DMS53 treated with DMSO at 0.1 percent for 48 hours (cell line): ENCODE data around the gene TRPC3.

Experiments used
- DNase-seq: peaks from one replicate; lab custom pipeline; 2025; ENCODE audit not compliant: unreplicated experiment; lab: John Stamatoyannopoulos, UW

TRPC3 gene

DNA sequence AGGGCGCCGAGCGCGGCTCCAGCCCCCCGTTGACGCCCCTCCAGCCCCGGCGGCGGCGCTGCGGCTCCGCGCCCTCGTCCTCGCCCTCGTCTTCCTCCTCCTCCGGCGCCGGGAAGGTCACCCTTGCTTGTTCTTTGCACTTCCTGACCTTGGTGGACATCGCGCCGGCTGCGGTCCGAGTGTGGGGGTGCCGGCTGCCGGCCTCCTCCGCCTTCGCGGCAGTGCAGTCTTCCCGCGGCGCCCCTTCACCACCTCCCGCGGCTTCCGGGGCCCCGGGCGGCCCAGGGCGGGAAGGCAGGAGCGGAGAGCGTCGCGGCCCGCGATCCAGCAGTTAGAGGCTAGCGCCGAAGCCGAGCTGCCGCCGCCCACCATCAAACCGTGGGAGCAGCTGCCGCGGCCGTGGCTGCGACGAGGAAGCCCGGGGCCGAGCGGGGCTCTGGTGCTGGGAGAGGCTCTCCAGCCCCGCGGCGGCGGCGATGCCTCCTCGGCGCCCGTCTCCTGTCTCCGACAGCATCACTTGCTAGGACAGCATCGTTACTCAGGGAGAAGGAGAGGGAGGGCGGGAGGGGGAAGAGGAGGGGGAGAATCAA is at the start of gene TRPC3:
Gene TRPC3 (minus strand): TSS at position 540 of the 590 bp plus-strand sequence. CDS start 380 bp downstream, at position 160.
- no peak for DNase-seq

DNA sequence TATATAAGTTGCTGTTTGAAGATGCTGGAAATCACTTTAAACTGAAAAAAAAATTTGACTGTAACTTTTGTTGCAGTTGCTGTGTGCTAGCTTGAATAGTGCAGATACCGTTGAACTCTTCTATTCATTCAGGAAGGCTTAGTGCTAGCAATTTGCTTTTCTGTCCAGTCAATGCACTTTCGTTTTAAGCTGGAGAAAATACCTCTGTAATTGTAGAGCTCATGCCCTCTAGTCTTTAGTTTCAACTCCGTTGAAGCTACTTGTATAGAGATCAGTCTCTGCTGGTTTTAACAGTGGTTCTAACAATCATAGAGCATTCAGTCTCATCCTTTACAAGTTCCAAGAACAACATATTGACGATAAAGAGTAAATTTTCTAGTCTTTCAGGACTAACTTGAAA is 49.0 kb upstream of the TRPC3 start:
- no peak for DNase-seq

DNA sequence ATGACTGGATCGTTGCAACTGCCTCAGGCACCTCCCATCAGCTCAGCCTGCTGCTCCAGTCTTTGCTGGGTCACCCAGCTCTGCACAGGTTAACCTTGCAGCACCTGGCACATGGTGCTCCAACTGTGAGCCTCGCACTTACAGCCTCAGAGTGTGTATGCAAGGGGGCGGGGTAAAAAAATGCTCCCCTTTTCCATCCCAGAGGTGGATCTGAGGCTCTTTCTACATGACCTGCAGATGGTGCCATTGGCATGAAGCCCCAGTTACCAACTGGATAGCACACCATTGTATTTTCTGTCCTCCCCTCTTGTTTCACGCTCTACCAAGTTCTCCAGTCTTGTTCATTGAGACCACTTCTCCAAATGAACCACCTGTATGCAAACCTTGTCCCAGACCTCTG is 46.2 kb upstream of the TRPC3 start:
- peak; percentile 13 for DNase-seq

DNA sequence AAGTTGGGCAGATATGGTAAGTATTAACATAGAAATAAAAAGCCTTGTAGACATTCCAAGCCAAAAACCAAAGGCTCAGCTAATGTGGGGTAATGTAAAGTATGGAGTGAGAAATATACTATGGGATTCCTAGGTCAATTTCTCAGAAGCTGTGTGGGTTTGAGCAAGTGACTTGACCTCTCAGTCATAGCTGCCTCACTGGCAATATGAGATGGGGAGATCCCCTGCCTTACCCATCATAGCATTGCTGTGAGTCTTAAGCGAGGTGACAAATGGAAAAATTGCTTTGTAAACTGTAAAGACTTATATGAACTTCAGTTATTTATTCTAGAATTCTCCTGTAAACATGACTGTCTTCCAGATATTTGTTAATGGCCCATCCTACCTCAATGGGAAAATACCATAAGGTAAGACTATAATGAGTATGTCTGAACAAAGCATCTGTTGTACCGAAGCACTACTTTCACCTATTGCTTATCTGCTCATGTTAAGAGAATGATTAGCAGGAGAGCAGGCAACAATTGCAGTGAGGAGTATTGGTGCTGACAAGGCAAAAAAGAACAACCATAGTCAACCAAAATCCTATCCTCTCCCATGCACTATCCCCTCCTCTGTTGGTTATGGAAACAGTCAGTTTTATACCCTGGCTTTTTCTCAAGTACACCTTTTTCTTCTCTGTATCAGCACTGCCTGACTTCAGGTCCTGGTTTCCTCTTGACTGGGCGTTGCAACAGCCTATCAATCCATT is 44.1 kb upstream of the TRPC3 start:
- DNase-seq: no peak

DNA sequence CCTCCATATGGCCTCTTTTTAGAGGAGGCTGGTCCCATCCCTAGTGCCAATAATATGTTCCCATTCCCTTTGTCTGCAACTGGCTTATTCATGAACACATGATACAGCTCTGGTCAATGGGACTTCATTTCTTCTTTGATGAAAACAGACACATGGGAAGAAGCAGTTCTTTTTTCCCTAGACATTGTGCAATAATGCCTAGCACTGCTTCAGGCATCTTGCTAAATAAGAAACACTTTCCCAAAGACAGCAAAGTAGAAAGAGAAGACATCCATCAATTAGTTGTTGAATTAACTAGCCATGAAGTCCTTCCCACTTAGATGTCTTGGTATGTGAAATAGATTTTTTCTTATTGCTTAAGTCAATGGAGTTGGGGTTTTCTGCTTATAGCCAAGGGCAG is 40.1 kb upstream of the TRPC3 start:
- DNase-seq: no peak

DNA sequence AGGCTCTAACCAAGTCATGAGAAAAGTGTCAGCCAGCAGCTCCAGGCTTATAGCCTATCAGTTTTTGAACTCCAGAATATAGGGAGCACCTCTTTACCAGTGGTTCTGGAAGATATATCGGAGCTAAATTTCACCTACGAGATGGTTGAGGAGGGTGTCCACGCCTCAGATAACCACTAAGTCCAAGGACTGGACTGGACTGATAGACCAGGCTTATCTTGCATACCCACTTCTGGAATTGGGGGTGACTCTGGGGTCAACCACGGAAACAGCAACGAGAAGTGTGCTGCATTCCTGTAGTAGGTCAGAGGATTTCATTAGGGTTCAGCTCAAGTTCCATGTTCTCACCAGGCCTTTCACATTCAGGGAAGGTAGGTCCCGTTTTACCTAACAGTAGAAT is 38.6 kb upstream of the TRPC3 start:
- DNase-seq: no peak

DNA sequence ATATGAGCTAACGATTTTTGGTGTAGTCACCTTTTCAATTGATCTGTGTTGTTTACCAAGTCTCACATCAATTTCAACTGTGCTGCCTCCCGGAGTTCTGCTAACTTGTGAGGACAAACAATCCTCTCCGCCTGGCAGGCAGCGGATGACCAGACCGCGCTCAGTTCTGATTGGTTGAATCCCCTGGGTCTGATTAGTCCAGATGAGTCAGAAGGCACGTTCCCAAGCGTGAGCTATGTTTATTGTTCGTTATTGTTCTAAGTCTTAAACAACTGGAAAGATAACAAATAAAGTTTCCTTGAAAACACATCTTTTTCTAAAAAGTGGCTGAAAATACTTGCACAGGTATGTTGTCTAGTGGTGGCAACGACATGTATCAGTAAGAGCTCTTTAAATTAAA is 37.9 kb upstream of the TRPC3 start:
- no peak for DNase-seq

DNA sequence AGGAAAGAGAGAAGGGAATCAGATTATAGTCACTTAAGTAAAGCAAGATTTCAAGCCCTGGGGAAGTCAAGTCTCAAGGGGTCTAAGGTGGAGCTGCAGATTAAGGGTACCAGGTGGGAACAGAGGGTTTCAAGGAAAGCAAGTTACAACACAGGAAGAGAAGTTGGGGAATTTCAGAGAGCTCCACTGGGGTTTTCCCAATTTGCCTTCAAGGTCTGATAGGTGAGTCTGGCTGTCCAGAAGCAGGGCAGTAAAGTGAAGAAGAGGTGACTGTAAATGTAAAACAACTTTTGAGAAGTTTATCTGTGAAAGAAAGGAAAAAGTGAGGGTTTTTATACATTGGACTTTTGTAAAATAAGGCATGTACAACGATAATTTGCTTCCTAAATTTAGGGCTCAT is 37.1 kb upstream of the TRPC3 start:
- no peak for DNase-seq

DNA sequence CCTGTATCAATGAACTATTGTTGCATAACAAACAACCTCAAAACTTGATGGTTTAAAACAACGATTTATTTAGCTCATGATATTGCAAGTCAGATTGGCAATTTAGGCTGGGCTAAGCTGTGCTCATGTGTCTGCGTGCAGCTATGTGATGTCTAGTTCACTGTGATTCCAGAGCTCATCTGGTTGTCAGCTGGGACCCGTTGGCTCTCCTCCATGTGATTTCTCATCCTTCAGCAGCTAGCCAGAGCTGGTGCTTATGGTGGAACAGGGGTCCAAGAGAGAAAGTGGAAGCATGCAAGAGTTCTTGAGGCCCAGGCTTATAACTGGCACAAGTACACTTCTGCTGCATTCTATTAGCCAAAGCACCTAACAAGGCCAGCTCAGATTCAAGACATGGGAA is 28.8 kb upstream of the TRPC3 start:
- no peak for DNase-seq

DNA sequence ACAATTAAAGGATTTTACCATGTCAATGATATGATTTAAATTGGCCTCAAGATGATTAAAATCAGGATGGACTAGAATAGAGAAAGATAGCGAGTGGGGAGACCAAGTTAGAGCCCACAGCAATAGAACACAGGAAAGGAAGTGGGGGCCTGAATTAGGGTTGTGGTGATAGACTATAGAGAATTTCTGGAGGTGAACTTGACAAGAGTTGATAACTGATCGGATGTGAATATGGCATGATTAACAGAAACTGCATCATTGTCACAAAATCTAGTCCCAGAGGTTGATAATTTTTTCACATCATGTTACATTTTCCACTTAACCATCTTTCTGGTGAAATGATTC is 26.3 kb upstream of the TRPC3 start:
- no peak for DNase-seq

DNA sequence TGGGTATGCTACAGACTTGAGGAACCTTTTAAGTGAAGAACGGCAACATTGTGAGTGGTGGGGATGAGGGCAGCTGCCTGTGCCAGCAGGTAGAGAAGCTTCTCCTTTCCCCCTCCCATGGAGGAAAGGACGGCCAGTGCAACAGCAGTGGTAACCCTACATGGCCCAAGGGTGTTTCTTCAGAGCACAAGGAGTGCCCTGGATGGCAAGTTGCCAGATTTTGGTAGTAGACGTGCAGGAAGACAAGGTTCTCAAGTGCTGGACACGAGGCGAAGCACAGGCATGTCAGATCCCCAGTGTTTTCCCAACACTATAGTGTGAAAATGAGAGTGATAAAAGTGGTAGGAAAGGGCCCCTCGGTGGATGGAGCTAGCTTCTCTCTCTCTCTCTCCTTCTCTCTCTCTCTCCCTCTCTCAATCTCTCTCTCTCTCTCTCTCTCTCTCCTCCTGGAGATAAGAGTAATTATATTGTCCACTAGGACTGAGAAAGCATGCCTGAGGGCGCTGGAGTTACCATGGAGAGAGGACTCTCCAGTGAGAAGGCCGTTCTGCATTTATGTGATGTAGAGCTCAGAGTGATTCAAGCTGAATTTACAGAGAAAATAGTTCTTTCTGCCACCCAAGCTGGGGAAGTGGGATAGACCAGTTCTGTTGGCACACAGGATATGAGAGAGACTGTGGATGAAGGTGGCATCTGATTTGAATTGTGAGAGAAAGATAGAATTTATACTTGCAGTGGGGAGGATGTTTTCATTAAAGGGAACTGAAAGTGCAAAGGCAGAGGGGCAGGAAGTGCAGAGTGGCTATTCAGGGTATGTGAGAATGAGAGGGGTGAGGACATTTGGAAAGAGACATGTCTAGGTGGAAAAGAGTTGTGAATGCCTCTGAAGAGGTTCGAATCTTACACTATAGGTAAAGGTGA is 25.7 kb upstream of the TRPC3 start:
- DNase-seq: no peak

DNA sequence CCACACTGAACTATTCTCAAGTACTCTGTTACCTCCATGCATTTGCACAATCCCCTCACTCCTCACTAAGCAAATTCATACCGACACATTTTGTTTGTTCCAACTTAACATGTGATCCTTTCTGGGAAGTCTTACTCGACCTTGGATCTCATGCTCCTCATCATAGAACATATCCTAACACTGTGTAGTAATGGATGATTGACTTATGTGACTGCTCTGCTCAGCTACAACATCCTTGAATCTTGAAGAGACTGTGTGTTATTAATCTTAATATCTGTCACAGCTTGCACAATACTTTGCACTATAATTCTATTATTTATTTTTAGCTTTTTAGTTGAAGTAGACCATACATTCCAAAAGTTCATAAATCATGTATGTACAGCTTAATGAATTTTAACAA is 23.9 kb upstream of the TRPC3 start:
- DNase-seq: no peak

DNA sequence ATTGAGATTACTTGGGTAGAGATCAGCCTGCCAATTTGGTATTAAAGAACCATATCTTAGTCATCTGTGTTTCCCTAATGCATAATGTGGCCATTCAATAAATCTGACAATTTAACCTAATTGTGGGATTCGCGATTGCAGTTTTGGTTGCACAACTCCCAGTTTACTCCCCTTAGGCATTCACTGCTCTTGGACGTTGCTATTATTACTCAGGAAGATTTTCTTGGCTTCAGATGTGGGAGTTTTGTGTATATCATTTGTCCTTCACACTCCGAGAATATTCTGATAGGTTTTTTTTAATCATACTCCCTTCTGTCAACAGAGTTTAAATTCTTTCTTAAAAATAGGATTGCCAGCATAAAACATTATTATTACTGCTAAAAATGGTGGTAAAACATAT is 22.0 kb upstream of the TRPC3 start:
- DNase-seq: no peak

DNA sequence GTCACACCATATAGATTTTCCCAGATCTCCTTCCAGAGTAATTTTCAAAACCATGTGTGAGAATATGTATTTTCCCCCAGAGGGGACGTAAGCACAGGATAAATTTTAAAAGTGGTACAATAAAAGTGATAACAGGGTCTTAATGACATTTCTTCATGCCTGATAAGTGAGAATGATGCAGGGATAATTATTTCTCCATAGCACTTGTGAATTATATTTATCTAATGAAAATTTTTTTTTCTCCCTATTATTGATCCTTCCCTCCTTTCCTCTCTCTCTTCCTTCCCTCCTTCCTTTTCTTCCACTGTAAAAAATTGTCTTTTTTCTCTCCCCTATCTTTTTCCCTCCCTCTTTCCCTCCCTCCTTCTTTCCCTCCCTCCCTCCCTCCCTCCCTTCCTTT is 17.0 kb upstream of the TRPC3 start:
- DNase-seq: no peak

DNA sequence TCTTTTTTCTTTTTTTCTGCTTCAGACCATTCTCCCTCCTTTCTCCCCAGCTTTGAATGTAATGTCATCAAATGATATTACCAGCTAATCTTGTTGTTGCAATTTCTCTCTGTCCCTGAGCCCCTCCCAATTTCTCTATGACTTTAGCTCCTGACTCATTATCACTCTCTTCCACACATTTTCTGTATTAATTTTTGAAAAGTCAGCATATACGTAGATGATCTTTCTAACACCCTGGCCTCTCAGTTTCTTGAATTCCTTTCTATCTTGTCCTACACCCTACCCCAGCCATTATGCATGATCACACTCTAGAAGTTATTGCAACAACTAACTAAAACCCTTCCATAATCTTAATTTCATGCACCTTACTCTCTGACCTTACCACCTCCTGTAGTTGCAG is 13.1 kb upstream of the TRPC3 start:
- DNase-seq: no peak

DNA sequence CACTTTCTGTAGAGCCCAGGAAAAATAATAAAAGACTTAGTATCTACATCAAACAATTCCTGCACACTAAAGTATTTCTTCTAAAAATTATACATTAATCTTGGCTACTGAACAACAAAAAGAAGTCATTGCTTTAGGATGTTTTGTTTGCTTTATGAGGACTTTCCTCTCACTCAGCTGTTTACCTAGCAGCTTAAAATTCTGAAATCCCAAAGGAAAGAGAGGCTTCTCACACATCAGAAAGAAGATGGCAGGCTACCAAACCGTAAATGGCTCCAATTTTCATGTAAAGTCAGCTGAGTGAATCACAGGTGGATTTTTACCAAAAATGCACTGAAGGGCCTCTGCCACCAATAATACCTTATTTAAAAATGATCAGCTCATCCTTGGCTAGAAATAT is 9.0 kb upstream of the TRPC3 start:
- DNase-seq: no peak

DNA sequence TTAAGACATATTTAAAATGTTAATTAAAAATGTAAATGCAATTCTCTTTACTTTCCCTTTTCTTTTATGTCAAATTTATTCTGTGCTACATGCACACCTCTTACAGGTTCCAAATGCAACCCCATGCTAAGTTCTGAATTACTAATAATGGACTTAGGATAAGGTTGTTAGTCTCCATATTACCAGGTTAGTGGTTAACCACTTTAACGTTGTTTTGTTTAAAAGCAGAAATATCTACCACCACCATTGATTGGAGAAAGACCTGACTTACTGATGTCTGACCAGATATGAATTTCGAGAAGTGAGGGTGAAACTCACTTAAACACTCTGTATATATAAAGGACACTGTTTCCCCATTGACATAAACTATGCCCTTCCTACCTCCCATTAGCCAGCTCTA is 6.9 kb upstream of the TRPC3 start:
- DNase-seq: no peak

DNA sequence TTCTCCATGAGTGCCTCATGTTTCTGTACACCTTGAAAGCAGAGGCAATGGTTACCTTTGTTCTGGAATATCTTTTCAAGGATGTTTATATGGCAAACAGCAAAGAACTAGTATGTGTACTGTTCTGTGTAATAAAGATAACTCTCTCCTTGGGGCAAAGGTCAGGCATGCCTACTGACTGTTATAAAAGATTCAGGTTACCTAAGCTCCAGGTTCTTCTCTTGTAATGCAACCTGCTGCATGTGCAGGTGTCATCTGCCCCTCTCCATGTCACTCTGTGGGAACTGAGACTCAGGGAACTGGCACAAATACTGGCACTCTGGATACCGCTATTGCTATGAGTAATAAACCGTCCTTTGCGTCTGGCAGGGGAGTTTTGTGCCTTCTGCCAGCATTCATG is 5.4 kb upstream of the TRPC3 start:
- DNase-seq: no peak

DNA sequence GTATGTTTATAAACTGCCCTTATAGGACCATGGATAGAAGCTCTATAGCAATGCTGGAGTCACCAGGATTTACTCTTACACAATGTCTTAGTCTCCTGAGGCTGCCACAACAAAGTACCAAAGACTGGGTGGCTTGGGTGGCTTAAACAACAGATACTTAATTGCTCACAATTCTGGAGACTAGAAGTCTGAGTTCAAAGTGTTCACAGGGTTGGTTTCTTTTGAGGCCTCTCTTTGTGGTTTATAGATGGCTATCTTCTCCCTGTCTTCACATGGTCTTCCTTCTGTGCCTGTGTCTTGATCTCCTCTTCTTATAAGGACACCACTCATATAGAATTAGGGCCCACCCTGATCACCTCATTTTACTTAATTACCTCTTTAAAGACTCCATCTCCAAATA is 2.0 kb upstream of the TRPC3 start:
- no peak for DNase-seq

DNA sequence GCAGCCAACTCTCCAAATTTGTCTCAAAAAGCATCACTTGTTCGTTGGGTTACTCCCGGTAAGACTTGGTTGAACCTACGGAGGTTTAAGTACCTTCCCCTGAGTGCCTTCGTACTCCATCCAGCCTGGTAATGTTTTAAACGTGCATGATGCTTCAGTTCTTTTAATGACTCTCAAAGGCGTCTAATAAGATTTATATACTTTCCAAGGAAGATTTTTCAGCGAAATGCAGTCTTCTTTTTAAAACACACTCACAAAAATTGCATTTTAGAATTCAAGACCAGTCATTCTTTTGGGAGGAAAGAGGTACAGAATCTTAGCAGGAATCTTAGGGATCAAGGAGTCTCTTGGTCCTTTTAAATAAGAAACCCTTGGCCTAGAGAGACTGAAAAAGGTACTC is 430 bp upstream of the TRPC3 start:
- DNase-seq: no peak

DNA sequence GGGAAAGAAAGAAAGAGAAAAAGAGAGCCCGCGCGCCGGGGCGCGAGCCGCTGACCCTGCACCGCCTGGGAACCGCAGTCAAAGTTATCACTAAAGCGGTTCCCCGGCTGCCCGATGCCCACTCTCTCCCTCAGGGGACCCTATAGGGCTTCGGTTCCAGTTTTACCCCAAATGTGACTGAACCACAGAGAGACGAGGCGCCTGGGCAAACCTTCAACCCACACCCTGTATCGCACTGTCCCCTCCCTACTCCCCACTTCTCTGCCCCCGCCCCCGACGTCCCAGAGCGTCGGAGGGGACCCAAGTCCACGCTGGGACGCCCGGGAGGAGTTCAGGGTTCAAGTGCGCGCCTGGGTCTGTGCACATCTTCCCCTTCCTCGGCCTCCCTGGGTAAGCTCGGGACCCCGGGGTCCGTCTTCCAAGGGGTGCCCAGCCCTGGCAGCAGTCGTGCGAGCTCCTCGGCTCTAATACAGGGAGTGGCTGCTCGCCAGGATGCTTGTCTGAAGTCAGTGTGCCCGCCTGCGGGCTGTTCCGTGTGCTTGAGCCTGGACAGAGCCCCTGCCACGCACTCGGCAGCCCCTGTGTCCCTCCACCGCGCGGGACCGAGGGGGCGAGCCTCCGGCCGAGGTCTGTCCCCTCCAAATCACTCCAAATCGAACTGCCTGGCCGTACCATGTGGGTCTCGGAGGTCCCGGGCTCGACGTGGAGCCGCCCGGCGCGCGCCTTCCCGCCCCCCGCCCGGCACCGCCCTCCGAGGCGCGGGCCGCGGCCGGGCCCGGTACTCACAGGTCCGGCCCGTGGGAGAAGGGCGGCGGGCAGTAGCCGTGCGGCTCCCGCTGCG is 960 bp downstream of the TRPC3 start:
- no peak for DNase-seq
